Panc1 (cell line): Measurements from ENCODE around the gene RPL39. TPM values are rescaled to one million over a fixed set of nuclear protein-coding genes. Genes with fewer than 3 reads are reported as not detected.
"Not testable (repeated sequence)": the region's sequence is repeated elsewhere in the genome, so short reads cannot be mapped to it uniquely, and the experiment has no call there.

ENCODE experiments used
- ATAC-seq: fragments of 200-7000 bp; cut with Tn5 transposase; 2 replicates; pipeline ENCODE4 v1.9.1; 2020; ENCODE audit warnings: mild to moderate bottlenecking, moderate library complexity
- BruUV-seq: library from RNA; stranded (reverse); fragments of 400-500 nt; replicated peaks from 2 replicates; lab custom pipeline; 2021; lab: Mats Ljungman, UMichigan
- CTCF ChIA-PET: fragments of 300-600 bp; sonication (Branson Sonifier 250); formaldehyde crosslinking; loops from one replicate; lab custom pipeline; 2022; ENCODE audit warnings: antibody characterized with exemption; lab: Charles Lee
- POLR2A ChIA-PET: fragments of 300-600 bp; sonication (Branson Sonifier 250); formaldehyde crosslinking; loops from one replicate; lab custom pipeline; 2022; ENCODE audit warnings: antibody characterized with exemption; lab: Charles Lee
- DNase-seq: peaks from one replicate; pipeline ENCODE4 v3.0.0-alpha.2; 2010; ENCODE audit warnings: low read depth, low spot score
- H3K27ac ChIP-seq: 2 replicates; pipeline ENCODE4 v1.5.1; 2011; ENCODE audit warnings: mild to moderate bottlenecking, low read length, inconsistent platforms
- H3K27me3 ChIP-seq: fragments of 200-500 bp; sonication (Bioruptor generic); 2 replicates; pipeline ENCODE4 v1.6.0; 2014; ENCODE audit warnings: low read length, inconsistent platforms; ENCODE audit not compliant: control insufficient read depth, insufficient read depth
- H3K36me3 ChIP-seq: fragments of 200-500 bp; sonication (Bioruptor generic); 2 replicates; pipeline ENCODE4 v1.5.1; 2014; ENCODE audit warnings: inconsistent platforms, mild to moderate bottlenecking, low read length, moderate library complexity; ENCODE audit not compliant: control insufficient read depth, insufficient read depth
- H3K4me1 ChIP-seq: 2 replicates; pipeline ENCODE4 v1.5.1; 2011; ENCODE audit warnings: inconsistent platforms, mild to moderate bottlenecking, low read length, moderate library complexity; ENCODE audit not compliant: control insufficient read depth, insufficient read depth
- H3K4me3 ChIP-seq, 2 experiments: 2 replicates each; pipeline ENCODE4 v1.5.1; 2011 to 2012; ENCODE audit warnings: low read depth in 2 of 2, low read length in 2 of 2, mild to moderate bottlenecking in 2 of 2, inconsistent platforms in 1 of 2, moderate library complexity in 1 of 2
- H3K9me3 ChIP-seq: fragments of 200-500 bp; sonication (Bioruptor generic); 2 replicates; pipeline ENCODE4 v1.5.1; 2014; ENCODE audit warnings: low read depth, mild to moderate bottlenecking, inconsistent platforms, low read length, moderate library complexity; ENCODE audit not compliant: control insufficient read depth, insufficient read depth
- CTCF ChIP-seq: fragments of 450-650 bp; IDR thresholded peaks from 2 replicates; pipeline ENCODE4 v1.5.1; 2017; ENCODE audit warnings: mild to moderate bottlenecking
- POLR2AphosphoS5 ChIP-seq: IDR thresholded peaks from 2 replicates; pipeline ENCODE4 v1.6.1; 2012; ENCODE audit warnings: mild to moderate bottlenecking, low read depth, low read length, moderate library complexity
- SIN3A ChIP-seq: IDR thresholded peaks from 2 replicates; pipeline ENCODE4 v1.6.1; 2012; ENCODE audit warnings: low read depth, mild to moderate bottlenecking, low read length, moderate library complexity, borderline replicate concordance; ENCODE audit not compliant: insufficient read depth
- TCF7L2 ChIP-seq: IDR thresholded peaks from 2 replicates; pipeline ENCODE4 v1.6.1; 2011; ENCODE audit warnings: mild to moderate bottlenecking, low read depth, low read length, inconsistent platforms
- in situ Hi-C: cut with HindIII; loops from 2 replicates; pipeline ENCODE4 v1.10.0; 2016; ENCODE audit warnings: low sequenced_read_pairs, low pct_unique_long_range_greater_than_20kb
- intact Hi-C: fragments of 100-400 bp; cut with micrococcal nuclease; formaldehyde crosslinking; loops from one replicate; pipeline ENCODE4 v1.10.0; 2022; ENCODE audit not compliant: unreplicated experiment
- total RNA-seq: library from RNA; stranded (reverse); gene quantifications from one replicate; pipeline ENCODE4 v1.2.1, GENCODE V29; 2021; ENCODE audit not compliant: unreplicated experiment
- TF ChIP-seq, protein P1 (sequence below), 2 experiments: IDR thresholded peaks; 2 replicates each; pipeline ENCODE4 v1.6.1; 2011 to 2012; ENCODE audit warnings: low read depth in 2 of 2, control low read depth in 1 of 2, low read length in 1 of 2, mild to moderate bottlenecking in 1 of 2, moderate library complexity in 1 of 2; ENCODE audit not compliant: insufficient read depth in 1 of 2

The RPL39 gene
- total RNA-seq, 1 experiment from 2014 or later, result 1,882 TPM

GRCh38 chrX:119828446-119828845 is 37.0 kb upstream of the RPL39 start:
- no TSS peak for BruUV-seq
- in situ Hi-C loops (no loop called here), intact Hi-C loops (no loop called here)
- POLR2A ChIA-PET, result no interaction called here
- DNase-seq, result no peak
- H3K9me3 ChIP-seq, result no peaks in the 10 kb centered on the region
- no peaks in the 10 kb centered on the region for H3K27me3 ChIP-seq
- no peaks in the 10 kb centered on the region for H3K4me1 ChIP-seq
- no peak overlapping the region for H3K27ac ChIP-seq
- no peak overlapping the region for H3K4me3 ChIP-seq
- no peak for ATAC-seq
- CTCF ChIA-PET, result no interaction called here
- H3K36me3 ChIP-seq, result peaks cover 3% of the 10 kb centered on the region
- TF ChIP-seq SIN3A, result no peak
- no peak for TF ChIP-seq POLR2AphosphoS5
- TF ChIP-seq, protein P1, sequence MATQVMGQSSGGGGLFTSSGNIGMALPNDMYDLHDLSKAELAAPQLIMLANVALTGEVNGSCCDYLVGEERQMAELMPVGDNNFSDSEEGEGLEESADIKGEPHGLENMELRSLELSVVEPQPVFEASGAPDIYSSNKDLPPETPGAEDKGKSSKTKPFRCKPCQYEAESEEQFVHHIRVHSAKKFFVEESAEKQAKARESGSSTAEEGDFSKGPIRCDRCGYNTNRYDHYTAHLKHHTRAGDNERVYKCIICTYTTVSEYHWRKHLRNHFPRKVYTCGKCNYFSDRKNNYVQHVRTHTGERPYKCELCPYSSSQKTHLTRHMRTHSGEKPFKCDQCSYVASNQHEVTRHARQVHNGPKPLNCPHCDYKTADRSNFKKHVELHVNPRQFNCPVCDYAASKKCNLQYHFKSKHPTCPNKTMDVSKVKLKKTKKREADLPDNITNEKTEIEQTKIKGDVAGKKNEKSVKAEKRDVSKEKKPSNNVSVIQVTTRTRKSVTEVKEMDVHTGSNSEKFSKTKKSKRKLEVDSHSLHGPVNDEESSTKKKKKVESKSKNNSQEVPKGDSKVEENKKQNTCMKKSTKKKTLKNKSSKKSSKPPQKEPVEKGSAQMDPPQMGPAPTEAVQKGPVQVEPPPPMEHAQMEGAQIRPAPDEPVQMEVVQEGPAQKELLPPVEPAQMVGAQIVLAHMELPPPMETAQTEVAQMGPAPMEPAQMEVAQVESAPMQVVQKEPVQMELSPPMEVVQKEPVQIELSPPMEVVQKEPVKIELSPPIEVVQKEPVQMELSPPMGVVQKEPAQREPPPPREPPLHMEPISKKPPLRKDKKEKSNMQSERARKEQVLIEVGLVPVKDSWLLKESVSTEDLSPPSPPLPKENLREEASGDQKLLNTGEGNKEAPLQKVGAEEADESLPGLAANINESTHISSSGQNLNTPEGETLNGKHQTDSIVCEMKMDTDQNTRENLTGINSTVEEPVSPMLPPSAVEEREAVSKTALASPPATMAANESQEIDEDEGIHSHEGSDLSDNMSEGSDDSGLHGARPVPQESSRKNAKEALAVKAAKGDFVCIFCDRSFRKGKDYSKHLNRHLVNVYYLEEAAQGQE (IDR thresholded peaks at IDR 0.05; ENCODE audit: insufficient read depth in 1 of 2, low read depth in 2 of 2, low read length in 1 of 2), result no peak
- no peak for TF ChIP-seq TCF7L2
- no peak for TF ChIP-seq CTCF

GRCh38 chrX:119826399-119826959 is 35.0 kb upstream of the RPL39 start:
- H3K4me3 ChIP-seq, result no peak overlapping the region
- peak; percentile 5 for DNase-seq
- ATAC-seq, result no peak
- no peaks in the 10 kb centered on the region for H3K4me1 ChIP-seq
- TF ChIP-seq POLR2AphosphoS5 (no peak), SIN3A (no peak), CTCF (no peak)
- TF ChIP-seq, protein P1 (IDR thresholded peaks at IDR 0.05; ENCODE audit: insufficient read depth in 1 of 2, low read depth in 2 of 2, low read length in 1 of 2), result no peak
- H3K27ac ChIP-seq, result no peak overlapping the region
- intact Hi-C loops, result no loop called here
- no TSS peak for BruUV-seq
- no peaks in the 10 kb centered on the region for H3K36me3 ChIP-seq
- H3K27me3 ChIP-seq, result no peaks in the 10 kb centered on the region
- no peaks in the 10 kb centered on the region for H3K9me3 ChIP-seq
- CTCF ChIA-PET, result no interaction called here
- in situ Hi-C loops, result no loop called here
- POLR2A ChIA-PET, result no interaction called here

DNA sequence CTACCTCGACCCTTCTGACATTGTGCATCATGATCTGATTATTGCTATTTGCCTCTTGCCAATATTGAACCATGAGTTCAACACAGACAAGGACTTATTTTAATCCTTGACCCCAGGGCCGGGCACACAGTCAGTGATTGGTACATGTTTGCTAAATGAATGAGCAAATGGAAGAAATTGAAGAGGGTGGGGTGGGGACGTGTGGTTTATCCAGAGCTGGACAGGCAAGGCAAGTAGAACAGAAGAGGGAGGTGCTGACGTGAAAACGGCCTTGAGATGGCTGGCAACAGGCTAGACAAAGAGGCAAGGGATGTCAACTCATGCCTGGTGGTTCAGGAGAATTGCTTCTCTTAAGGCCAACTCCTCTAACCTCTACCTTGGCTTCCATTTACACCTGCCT is 32.8 kb upstream of the RPL39 start:
- DNase-seq, POLR2A ChIA-PET, ATAC-seq, H3K27me3 ChIP-seq, CTCF ChIA-PET, H3K9me3 ChIP-seq, H3K4me3 ChIP-seq, H3K27ac ChIP-seq, H3K36me3 ChIP-seq, H3K4me1 ChIP-seq, BruUV-seq, intact Hi-C loops, in situ Hi-C loops: not testable (repeated sequence)

DNA sequence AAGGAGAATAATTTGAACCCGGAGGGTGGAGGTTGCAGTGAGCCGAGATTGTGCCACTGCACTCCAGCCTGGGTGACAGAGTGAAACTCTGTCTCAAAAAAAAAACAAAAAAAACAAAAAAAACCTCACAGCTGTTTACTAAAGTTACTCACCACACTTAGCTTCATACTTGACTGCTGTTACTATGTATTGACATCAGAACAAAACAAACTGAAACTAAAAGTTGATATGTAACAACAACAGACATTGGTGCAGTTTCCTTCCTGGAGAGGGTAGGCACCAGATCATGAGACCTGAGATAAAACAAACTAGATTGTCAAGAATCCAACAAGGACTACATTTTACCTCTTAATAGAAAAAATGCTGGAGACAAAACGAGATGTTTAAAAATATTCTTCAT is 30.3 kb upstream of the RPL39 start:
- H3K27me3 ChIP-seq, in situ Hi-C loops, H3K36me3 ChIP-seq, H3K4me3 ChIP-seq, ATAC-seq, H3K4me1 ChIP-seq, H3K27ac ChIP-seq, CTCF ChIA-PET, BruUV-seq, intact Hi-C loops, H3K9me3 ChIP-seq: not testable (repeated sequence)
- POLR2A ChIA-PET, result interaction anchor here (0.8 kb wide), 1 partner anchor 11 kb away, joined by 3 read pairs; no protein-coding TSS in a partner anchor
- DNase-seq, result peak; percentile 18
